GM21423 (cell line): ENCODE results near the gene LCN9.

Experiments
- ATAC-seq: cut with Tn5 transposase; IDR thresholded peaks from one replicate; pipeline ENCODE4 v1.9.1; 2021; ENCODE audit warnings: mild to moderate bottlenecking, moderate library complexity; ENCODE audit not compliant: unreplicated experiment

LCN9 gene

GRCh38 chr9:135696446-135696845 lies 33.3 kb downstream of the LCN9 start:
- ATAC-seq = no peak

- ATAC-seq = no peak
These were observed 34.1 kb downstream of the LCN9 start for GRCh38 chr9:135697226-135697625.

DNA sequence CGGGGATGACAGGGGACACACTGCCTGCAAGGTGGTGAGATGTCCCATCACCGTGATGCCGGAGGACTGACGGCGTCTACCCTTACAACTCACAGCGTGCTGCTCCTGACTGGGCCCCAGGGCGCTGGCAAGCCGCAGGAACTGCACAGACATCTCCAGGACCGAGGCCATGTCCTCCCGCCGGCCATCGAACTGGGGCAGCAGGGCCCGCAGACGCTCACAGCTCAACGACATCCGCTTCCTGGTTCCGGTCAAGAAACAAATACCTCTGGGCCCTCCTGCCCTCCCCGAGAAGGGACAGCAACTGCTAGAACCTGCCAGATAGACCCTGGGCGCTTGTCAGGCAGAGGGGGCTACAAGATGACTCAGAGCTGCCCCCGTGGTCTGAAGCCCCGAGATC lies 35.1 kb downstream of the LCN9 start:
- ATAC-seq = no peak

DNA sequence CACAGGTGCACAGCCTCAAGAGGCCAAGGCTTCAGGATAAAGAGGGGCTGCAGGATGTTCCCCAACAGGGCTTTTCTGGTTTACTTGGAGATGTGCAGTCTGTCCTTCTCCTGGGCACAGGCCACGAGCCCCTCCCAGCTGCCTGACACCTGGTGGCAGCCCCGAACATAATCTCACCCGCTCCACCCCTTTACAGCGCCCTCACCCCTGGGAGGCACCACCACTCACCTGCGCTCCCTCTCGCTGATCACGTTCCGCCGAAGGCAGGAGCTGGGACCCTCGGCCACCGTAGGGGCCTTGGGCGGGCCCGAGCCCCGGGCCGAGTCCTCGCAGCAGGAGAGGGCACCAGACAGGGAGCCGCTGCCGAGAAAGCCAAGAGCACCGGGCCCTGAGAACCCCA lies 35.7 kb downstream of the LCN9 start:
- no peak for ATAC-seq

DNA sequence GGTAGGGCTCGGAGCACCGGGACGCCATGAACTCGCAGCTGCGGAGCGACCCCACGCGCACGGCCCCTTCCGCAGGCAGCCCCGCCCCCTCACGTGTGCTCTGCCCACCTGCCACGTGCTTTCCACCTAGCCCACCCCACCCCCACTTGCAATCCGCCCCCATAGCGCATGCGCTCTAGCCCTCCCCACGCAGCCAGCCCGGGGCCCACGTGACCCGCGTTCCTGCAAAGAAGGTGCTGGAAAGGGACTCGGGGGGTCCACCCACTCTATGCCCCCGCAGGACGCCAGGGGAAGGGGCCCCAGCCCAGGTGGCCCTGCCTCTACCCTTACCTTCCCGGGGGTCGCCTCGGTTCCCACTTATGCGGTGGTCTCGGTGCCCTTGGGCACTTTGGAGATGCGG lies 36.3 kb downstream of the LCN9 start, which contains the start of gene SOHLH1:
Gene SOHLH1 (minus strand): TSS at position 42 of the 400 bp plus-strand sequence. CDS start 14 bp downstream, at position 28.
- no peak for ATAC-seq

DNA sequence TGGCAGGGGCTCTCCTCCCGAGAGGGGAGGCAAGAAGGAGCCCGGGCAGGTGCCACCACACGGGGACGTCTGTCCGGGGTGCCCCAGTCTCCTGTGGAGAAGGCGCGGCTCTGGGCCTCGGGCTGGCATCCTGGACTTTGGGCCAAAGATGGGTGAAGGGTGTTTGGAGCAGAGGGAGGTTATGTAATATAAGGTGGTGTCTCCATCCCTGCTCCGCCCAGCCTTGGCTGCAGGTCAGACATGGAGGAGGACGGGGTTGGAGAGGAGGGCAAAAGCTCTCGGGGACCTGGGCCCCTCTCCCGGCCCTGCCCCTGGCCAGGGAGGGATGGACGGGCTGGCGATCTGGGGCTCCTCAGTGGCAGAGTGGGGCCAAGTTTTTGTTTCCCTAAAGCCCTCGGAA lies 37.4 kb downstream of the LCN9 start:
- no peak for ATAC-seq

- ATAC-seq = no peak
These were observed 38.2 kb downstream of the LCN9 start for GRCh38 chr9:135701067-135701958.

GRCh38 chr9:135701959-135702721 lies 39.0 kb downstream of the LCN9 start, which contains the start of gene KCNT1:
Gene KCNT1, plus strand, starts transcription at chr9:135702185. Its CDS starts 74 bp downstream, at chr9:135702259.
- no peak for ATAC-seq

DNA sequence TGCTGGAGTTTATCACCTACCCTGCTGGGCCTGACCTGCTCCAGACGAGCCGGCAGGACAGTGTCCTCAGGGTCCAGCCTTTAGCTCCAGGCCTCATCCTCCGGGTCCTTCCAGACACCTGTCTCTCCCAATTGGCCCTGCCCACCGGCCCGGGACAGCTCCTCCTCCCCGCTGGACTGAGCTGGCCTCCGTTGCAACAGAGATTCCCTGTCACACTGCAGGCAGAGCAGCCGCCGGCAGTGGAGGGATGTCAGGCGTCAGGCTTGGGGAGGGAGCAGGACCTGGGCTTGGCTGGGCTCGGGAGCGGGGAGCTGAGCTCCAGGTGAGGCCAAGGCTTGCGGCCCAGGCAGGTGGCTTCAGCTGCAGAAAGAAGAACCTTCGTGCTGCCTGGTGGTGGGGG lies 40.6 kb downstream of the LCN9 start:
- ATAC-seq = no peak

DNA sequence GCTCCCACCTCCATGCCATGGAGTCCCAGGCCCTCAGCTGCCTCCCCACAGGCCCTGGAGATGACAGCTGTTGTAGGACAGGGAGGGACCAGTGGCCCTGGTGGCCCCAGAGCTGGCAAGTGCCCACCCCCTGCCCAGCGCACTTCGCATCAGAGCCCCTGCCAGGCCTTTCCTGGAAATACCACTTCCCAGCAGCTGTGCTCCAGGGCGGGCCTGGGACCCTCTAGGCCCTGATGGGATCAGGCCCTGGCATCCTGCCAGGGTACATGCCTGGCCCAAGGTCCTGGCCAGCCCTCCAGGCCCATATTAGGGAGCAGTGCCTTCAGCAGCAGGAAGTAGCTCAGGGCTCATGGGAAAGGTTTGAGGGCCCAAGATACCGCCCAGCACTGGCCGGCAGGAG lies 41.4 kb downstream of the LCN9 start:
- ATAC-seq = no peak

DNA sequence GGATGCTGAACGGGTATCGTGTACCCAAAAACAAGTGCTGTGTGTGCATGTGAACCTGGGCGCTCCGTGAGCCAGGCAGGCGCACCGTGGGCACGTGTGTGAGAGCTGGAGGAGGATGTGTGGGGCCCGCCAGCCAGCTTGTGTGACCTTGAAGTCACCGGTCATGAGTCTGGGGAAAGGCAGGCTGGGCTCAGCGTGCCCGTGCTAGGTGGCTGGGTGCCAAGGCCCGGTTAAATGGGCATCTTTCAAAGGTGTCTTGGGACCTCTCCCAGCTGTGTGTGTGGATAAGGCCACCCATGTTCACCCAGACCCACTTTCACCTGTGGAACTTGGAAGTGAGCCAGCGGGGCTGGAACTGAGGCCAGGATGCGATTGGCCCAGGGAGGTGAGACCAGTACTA lies 42.3 kb downstream of the LCN9 start:
- no peak for ATAC-seq

DNA sequence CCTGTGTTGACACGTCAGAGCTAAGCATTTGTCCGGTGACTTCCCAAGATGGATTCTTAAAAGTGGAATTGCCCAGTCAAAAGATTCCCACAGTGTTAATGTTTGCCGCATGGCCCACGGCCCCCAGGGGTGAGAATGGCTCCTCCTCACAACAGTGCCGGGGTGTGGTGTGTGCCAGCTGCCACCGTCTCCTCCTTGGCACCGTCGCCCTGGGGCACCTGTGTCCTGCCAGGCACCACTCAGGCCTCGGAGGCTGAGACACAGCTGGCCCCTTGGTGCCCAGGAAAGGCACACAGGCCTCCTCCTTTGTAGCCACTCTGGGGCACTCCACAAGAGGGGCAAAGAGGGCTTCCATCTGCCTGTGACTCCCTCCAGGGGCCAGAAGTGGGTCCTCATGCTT lies 43.2 kb downstream of the LCN9 start:
- ATAC-seq = no peak

DNA sequence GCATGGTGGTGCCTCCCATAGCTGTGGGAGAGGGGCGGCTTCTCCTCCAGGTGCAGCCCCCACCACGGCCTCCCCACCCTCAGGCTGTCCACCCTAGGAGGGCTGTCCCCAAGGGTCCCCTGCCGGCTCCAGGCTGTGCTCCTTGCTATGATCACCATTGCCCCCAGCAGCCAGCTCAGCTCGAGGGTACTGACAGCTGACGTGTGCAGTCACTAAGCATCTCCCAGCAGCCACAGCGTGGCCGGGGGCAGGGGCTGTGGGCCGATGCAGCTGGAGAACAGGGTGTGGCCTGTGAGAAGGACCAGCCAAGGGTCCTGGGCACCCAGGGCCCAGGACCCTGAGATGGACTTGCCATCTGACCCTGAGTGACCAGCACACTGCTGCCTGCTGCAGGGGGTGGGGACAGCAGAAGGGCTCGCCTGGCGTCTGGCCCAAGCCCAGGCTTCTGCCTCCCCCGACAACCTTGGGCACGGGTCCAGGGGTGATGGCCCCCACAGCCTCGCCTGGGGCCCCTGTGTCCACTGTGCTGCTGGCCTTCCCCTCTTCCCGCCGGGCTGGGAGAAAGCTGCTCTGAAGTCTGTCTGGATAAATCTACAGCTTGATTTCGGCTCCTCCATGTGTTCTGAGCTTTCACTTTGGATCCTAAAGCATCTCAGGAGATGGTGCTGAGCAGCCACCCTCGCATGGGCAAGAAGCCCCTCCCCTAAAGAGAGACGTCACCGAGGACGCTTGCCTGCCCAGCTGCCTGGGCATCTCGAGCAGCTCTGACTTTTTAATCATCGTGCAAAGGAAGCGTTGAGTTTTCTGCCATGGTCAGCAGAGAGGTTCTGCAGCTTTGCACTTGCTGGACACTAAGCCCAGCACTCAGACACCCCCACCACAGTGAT lies 44.4 kb downstream of the LCN9 start:
- ATAC-seq = no peak

- ATAC-seq = no peak
These were observed 45.1 kb downstream of the LCN9 start for GRCh38 chr9:135708164-135708563.

- ATAC-seq = no peak
These were observed 48.3 kb downstream of the LCN9 start for GRCh38 chr9:135711391-135711790.

DNA sequence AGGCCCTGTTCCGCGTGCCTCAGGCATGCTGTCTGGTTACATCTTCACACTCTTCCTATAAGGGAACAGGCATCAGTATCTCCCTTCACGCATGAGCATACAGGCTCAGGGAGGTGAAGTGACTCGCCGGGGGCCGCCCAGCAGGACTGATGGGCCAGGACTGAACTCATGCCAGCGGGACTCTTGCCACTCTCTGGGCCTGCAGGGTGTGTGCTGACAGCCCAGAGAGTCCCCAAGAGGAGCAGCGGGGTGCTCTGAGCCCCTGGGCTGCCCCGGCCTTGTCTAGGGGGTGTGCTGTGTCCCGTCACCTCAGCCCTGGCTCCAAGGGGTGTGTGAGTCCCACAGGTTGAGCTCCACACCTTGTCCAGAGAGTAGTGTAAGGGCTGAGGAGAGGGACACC lies 48.8 kb downstream of the LCN9 start:
- ATAC-seq = no peak

GRCh38 chr9:135712613-135713295 lies 49.6 kb downstream of the LCN9 start:
- ATAC-seq = no peak

DNA sequence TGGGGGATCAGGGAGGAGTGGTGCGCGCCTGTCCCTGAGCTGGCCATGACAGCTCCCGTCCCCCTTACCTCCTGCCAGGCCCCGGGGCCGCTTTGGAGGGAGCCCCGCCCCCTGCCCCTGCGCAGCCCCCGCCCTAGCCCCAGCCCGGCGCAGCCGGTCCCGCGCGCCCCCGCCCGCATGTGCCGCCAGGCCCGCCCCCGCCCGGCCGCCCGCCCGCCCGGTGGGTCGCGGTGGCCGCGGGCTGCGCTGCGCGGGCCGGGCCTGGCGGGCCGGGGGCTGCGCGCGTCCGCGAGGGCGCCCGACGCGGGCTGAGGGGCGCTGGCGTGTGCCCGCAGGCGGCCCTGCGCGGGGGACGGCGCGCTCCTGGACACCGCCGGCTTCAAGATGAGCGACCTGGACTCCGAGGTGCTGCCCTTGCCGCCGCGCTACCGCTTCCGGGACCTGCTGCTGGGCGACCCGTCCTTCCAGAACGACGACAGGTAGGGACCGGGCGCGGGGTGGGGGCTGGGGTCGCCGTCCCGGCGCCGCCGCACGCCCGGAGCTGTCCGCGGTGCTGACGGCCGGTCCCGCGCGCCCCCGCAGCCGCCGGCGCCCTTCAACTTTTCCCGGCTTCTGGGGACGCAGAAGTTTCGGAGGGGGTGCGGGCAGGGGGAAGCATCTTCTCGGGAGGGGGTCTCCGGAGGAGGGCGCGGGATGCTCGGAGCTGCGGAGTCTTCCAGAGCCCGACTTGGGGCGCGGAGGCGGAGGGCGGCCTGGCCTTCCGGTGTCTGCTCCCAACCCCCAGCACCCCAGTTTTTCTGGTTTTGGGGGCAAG lies 51.3 kb downstream of the LCN9 start:
- ATAC-seq = no peak

GRCh38 chr9:135715056-135715595 lies 52.0 kb downstream of the LCN9 start:
- ATAC-seq = no peak
